Measurements from ENCODE around the gene EBLN1.
"Not testable (repeated sequence)": the region's sequence is repeated elsewhere in the genome, so short reads cannot be mapped to it uniquely, and the experiment has no call there.

Gene EBLN1

DNA sequence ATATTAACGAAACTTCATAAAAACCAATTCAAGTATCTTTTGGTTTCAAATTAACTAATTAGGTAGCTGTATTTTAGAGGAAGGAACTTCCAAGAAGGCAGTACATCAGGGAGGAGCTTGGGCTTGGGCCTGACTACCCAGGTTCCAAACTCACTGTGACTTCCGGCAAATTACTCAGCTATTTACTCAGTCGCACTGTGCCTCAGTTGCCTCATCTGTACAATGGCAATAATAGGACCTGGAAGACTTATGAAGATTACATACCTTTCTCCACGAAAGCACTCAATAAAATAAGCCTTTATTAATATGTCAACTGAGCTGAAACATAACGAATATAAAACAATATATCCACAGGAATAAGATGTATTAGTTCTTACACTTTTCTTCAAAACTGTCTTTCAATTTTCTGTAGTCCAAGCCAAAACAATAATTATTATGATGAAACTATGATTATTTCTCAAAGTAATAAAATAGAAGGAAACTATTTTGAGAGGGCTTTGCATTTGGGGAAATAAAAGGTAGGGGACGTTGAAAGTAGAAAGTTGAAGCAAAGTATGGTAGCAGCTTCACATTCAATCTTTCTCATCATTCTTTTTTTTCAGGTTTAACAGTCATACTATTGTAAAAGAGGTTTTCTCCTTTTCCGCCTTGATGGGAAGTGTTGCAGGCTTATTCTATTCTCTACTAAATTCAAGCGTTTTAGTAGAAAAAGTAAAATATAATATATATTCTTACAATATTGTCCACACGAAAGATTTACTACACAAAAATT is 10.5 kb upstream of the EBLN1 start:
- no peak for DNase-seq

DNA sequence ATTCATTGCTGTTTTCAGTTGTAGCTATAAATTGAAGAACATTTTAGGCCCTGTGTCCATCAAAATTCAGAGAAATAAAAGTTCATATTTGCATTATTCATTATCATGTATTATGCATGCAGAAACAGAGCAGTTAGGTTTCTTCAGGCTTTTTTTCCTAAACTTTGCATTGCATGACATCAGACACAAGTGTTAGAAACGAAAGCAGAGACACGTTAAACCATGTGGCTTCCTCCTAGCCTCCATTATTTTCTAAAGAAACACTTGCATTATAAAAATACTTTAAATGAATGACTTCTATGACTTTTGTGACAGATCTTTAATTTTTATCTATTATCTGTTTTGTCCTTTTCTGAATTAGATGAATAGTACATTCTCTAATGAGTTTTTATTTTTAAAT is 8.8 kb upstream of the EBLN1 start:
- no peak for DNase-seq

DNA sequence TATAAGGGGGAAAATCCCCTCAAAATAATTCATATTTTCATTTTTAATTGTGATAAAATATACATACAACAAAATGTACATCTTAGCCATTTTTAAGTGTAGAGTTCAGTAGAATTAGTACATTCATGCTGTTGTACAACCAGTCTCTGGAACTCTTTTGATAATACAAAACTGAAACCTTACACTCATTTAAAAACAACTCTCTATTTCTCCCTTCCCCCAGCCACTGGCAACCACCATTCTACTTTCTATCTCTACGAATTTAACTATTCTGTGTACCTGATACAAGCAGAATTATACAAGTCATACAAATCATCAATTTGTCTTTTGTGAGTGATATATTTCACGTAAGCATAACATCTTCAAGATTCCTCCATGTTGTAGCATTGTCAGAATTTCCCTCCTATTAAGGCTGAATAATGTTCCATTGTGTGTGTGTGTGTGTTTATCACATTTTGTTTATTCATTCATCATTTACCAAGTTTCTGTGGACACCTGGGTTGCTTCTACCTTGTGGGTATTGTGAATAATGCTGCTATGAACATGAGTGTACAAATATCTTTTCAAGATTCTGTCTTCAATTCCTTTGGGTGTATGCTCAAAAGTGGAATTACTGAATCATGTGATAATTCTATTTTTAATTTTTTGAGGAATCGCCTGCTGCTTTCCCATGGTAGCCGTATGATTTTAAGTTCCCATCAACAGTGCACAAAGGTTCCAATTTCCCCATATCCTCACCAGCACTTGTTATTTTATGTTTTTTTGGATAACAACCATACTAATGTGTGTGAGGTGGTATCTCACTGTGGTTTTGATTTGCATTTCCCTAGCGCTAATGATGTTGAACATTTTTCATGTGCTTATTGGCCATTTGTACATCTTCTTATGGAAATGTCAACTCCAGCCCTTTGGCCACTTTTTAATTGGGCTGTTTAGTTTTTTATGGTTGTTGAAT is 4.7 kb upstream of the EBLN1 start:
- DNase-seq = no peak

DNA sequence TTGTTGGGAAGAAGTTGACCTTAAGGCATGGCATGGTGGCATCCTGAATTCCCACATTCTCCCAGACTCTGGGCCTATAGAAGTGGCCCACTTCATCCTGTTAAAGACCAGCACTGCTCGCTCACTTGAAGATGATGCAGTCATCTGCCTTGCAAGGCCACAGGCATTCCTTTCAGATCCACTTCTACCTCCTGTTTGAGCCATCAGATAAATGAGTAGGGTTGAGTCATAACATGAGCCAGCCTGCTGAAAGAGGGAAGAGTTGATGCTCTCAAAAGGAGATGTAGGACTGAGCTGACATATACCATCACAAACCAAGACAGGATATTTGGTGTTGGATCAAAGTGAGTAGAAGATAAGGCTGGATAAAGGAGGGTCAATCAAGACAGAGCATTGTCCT is 1.5 kb upstream of the EBLN1 start:
- no peak for DNase-seq

DNA sequence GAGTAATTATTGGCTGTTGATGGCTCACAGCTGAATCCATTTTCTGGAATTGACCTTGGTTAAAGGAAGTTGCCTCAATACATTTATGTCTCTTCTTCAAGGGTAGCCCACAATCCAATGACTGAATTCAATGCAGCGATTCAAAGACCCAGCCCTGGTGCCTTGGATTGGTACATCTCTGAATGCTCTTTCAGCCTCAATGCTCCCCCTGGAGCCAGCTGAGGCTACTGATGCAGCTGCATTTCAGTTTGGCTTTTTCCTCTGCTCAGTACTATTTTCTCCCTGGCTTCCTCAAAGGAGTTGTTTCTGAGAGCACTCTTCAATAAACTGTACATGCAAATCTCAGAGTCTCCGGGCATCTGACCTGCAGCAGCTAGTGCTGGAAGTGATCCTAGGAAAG is 633 bp upstream of the EBLN1 start:
- no peak for DNase-seq

DNA sequence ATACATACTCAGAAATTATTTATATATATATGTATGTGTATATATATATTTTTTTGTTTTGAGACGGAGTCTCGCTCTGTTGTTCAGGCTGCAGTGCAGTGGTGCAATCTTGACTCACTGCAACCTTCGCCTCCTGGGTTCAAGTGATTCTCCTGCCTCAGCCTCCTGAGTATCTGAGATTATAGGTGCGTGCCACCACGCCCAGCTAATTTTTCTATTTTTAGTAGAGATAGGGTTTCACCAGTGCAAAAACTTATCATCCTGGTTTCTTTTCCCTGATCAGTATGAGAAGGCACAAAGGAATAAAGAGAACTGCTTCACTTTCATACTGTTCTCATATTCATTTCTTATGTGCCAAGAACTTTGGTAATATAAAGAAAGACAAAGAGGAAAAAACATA is 731 bp downstream of the EBLN1 start:
- not testable (repeated sequence) for DNase-seq

DNA sequence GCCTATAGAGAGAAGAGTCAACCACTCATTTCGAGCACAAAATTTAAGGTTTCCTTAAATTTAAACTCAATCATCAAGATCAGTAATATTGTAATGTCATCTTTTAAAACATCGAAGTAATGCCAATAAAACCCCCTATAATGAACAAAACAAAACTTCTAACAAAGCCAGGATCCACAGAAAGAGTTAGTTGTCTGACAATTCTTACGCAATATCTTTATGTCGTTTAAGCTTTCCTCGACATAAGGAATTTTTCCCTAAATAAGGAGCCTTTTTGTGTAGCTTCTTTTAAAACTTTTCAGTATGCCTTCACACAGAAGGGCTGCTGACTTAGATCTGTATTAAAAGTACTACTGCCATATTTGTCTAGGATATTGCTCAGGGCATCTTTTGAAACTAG is 7.5 kb downstream of the EBLN1 start:
- DNase-seq = no peak

DNA sequence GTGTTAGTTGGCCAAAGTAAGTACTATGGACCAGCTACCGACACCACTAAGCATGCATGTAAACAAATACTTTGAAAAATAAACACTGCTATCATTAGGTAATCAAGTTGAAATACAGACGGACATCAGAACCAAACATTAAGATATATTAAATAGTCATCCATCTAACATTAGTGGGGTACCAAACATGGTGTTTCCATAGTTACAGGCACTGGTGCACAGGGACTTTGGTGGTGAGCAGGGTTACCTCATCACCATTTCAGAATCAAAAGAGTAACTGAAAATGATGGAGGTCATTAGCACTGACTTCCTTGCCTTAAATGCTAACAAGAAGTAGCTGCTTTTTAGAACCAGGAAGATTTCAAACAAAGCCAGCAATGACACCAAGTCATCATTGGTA is 23.9 kb downstream of the EBLN1 start:
- DNase-seq = no peak

DNA sequence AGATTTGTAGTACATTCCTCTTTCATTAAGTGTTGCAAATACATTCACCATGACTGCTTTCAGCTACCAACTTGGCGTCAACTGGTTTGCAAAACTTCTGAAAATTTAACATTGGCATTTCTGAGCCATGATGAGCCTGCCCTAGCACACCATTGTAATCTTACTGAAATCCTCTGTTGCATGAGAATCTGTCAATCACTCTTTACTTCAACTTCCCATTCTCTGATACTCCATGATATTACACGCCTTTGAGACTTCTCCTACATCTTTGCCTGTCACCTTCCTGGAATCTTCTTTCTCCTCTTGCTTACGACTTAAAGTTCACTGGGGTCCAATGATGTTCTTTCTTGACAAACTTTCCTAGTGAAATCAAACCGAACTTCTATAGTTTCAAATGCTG is 32.2 kb downstream of the EBLN1 start:
- DNase-seq = no peak

DNA sequence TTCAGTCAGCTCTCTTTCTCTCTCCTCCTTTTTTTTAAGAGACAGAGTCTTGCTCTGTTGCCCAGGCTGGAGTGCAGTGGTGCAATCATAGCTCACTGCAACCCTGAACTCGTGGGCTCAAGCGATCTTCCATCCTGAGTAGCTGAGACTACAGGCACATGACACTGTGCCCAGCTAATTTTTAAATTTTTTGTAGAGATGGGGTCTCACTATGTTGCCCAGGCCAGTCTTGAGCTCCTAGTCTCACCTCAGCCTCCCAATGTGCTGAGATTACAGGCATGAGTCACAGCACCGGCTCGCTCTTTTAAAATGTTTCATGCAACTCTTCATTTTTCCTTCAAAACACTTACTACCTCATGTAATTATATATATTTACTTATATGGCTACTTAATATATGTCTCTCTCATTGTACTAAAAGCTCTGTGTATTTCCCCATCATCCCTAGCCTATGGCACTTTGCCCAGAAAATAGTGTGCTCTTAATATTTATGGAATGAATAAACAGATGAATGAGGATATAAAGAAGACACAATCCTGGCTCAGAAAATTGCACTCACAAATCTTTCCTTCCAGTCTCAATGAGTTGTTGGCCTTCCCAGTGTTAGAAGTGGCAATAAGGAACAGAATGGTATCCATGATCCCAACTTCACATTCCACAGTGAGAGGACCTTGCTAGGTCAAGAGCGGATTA is 33.9 kb downstream of the EBLN1 start:
- no peak for DNase-seq

DNA sequence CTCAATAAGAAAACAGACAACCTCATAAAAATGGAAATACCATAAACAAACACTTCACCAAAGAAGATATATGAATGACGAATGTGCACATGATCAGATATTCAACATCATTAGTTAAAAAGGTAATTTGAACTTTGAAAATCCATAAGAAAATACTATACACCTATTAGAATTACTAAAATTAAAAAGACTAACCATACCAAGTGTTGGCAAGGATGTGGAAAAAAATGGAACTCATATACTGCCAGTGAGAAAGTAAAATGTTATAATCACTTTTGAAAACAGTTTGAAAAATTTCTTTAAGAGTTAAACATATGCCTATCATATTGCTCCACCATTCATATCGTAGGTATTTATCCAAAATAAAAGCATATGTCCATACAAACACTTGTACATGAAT is 37.1 kb downstream of the EBLN1 start:
- DNase-seq = no peak

DNA sequence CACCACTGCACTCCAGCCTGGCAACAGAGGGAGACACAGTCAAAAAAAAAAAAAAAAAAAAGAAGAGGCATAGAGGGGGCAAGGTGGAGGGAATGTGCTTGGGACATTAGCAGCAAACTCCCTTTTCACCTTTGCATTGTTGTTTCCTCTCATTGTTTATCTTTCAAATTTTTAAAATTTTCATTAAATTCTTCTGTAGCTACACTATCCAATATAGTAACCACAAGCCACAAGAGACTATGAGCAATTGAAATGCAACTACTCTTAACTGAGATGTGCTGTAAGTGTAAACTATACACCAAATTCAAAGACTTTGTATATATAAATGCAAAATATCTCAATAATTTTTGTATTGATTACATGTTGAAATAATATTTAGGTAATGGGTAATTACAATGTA is 43.4 kb downstream of the EBLN1 start:
- DNase-seq = no peak

DNA sequence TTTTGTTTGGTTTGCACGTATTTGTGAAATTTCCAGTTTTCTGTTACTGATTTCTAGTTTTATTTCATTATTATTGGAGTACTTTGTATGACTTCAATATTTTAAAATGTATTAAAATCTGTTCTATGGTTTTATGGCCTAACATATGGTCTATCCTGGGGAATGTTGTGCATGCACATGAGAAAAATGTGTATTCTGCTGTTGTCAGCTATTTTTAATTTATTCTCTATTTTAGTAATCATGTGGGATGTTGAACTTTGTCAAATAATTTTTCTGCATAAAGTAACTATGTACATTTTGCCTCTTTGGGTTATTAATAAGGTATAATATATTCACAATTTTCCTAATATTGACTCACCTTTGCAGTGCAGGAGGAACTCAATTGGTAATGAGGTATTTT is 46.7 kb downstream of the EBLN1 start:
- DNase-seq = no peak

DNA sequence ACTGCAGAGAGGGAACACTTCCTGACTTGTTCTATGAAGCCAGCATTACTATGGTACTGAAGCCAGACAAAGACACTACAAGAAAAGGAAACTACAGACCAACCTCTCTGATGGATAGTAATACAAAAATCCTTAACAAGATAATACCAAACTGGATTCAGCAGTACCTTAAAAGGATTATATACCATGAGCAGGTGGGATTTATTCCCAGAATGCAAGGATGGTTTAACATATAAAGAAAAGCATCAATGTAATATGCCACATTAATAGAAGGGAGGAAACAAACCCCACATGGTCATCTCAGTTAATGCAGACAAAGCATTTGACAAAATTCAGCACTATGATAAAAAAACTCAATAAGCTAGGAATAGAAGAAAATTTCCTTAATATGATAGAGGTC is 47.2 kb downstream of the EBLN1 start:
- no peak for DNase-seq

DNA sequence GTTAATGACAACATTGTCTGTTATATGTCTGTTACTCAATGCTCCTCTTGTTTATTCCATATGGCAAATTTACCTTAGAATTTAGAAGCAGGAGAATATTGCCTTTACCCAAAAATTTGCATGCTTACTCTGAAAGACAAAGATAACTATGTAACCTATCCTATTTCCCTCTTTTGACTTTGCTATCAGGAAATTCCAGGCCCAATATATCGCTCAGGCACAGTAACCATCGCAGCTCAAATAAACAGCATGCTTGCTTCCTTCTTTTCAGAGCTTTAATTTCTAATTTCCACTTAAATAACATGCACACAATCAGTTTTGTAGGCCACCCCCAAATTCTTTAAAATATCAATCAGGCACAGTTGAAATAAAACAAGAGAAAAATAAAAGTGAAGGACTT is 57.8 kb downstream of the EBLN1 start:
- DNase-seq = no peak

DNA sequence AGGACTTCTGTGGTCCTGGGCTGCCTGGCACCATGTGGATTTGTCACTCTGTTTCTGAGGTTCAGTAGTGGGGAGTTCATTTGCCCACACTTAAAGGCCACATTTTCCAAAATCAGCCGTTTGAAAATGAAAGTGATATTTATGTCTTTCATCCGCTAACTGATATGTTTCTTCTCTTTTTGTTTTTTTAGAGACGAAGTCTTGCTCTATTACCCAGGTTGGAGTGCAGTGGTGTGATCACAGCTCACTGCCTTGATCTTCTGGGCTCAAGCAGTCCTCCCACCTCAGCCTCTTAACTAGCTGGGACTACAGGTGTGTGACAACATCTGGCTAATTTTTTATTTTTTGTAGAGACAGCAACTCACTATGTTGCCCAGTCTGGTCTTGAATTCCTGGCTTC is 58.6 kb downstream of the EBLN1 start:
- DNase-seq = no peak
